RWPE2 (cell line): Measurements from ENCODE around the gene THSD7B.

Experiments
- ATAC-seq: fragments of 200-7000 bp; cut with Tn5 transposase; 3 replicates; pipeline ENCODE4 v1.9.1; 2021; ENCODE audit warnings: low read depth
- DNase-seq: peaks from one replicate; pipeline ENCODE4 v3.0.0-alpha.2; 2020; ENCODE audit warnings: low spot score
- H3K27ac ChIP-seq: fragments of 450-650 bp; 2 replicates; pipeline ENCODE4 v1.5.1; 2017; ENCODE audit warnings: mild to moderate bottlenecking; ENCODE audit not compliant: poor library complexity, severe bottlenecking
- H3K27me3 ChIP-seq: fragments of 250-450 bp; sonication (Bioruptor Pico); 2 replicates; pipeline ENCODE4 v1.5.1; 2021; ENCODE audit warnings: mild to moderate bottlenecking, moderate library complexity; ENCODE audit not compliant: insufficient read depth, poor library complexity, severe bottlenecking
- H3K36me3 ChIP-seq: fragments of 250-450 bp; sonication (Bioruptor Pico); 2 replicates; pipeline ENCODE4 v1.5.1; 2020; ENCODE audit warnings: low read depth, mild to moderate bottlenecking, moderate library complexity
- H3K4me1 ChIP-seq: fragments of 250-450 bp; sonication (Bioruptor Pico); 2 replicates; pipeline ENCODE4 v1.5.1; 2021; ENCODE audit warnings: mild to moderate bottlenecking, moderate library complexity; ENCODE audit not compliant: insufficient read depth, poor library complexity, severe bottlenecking
- H3K4me3 ChIP-seq: fragments of 250-450 bp; sonication (Bioruptor Pico); 2 replicates; pipeline ENCODE4 v1.5.1; 2021; ENCODE audit warnings: mild to moderate bottlenecking, moderate library complexity; ENCODE audit not compliant: severe bottlenecking
- H3K9me3 ChIP-seq: fragments of 250-450 bp; sonication (Bioruptor Pico); 2 replicates; pipeline ENCODE4 v1.5.1; 2021; ENCODE audit warnings: mild to moderate bottlenecking, moderate library complexity; ENCODE audit not compliant: severe bottlenecking
- CTCF ChIP-seq: fragments of 450-650 bp; IDR thresholded peaks from one replicate; pipeline ENCODE4 v1.5.1; 2017; ENCODE audit warnings: mild to moderate bottlenecking, moderate library complexity; ENCODE audit not compliant: poor library complexity, severe bottlenecking

THSD7B gene

GRCh38 chr2:137522620-137523011 lies 757.3 kb downstream of the THSD7B start:
- DNase-seq, result no peak
- no peak for TF ChIP-seq CTCF
- no peak for ATAC-seq
- Histone ChIP-seq H3K4me1 (no peaks in the 10 kb centered on the region), H3K4me3 (no peak overlapping the region), H3K9me3 (no peaks in the 10 kb centered on the region), H3K27ac (no peak overlapping the region), H3K27me3 (no peaks in the 10 kb centered on the region), H3K36me3 (no peaks in the 10 kb centered on the region)

GRCh38 chr2:137523931-137524330 lies 758.6 kb downstream of the THSD7B start:
- ATAC-seq, result no peak
- H3K9me3 ChIP-seq, result no peaks in the 10 kb centered on the region

GRCh38 chr2:137525132-137525531 lies 759.8 kb downstream of the THSD7B start:
- H3K4me3 ChIP-seq, result no peak overlapping the region
- no peak for TF ChIP-seq CTCF
- H3K27ac ChIP-seq, result no peak overlapping the region
- no peaks in the 10 kb centered on the region for H3K27me3 ChIP-seq
- no peak for ATAC-seq
- no peaks in the 10 kb centered on the region for H3K9me3 ChIP-seq
- no peaks in the 10 kb centered on the region for H3K36me3 ChIP-seq
- DNase-seq, result no peak
- no peaks in the 10 kb centered on the region for H3K4me1 ChIP-seq

More at GRCh38 chr2:137523931-137524330, 758.6 kb downstream of the THSD7B start:
- Histone ChIP-seq H3K4me3 (no peak overlapping the region), H3K27ac (no peak overlapping the region), H3K36me3 (no peaks in the 10 kb centered on the region), H3K4me1 (no peaks in the 10 kb centered on the region), H3K27me3 (no peaks in the 10 kb centered on the region)
- no peak for DNase-seq
- TF ChIP-seq CTCF, result no peak

- TF ChIP-seq CTCF, result no peak
- Histone ChIP-seq H3K27ac (no peak overlapping the region), H3K36me3 (no peaks in the 10 kb centered on the region), H3K4me1 (no peaks in the 10 kb centered on the region), H3K4me3 (no peak overlapping the region), H3K27me3 (no peaks in the 10 kb centered on the region), H3K9me3 (no peaks in the 10 kb centered on the region)
- ATAC-seq (no peak), DNase-seq (no peak)
Observed at GRCh38 chr2:137525641-137526190, 760.4 kb downstream of the THSD7B start.

- Histone ChIP-seq H3K27ac (no peak overlapping the region), H3K27me3 (peaks cover 9% of the 10 kb centered on the region), H3K4me3 (no peak overlapping the region), H3K4me1 (no peaks in the 10 kb centered on the region), H3K36me3 (no peaks in the 10 kb centered on the region), H3K9me3 (no peaks in the 10 kb centered on the region)
- DNase-seq (no peak), ATAC-seq (no peak)
- no peak for TF ChIP-seq CTCF
Observed at GRCh38 chr2:137535897-137536296, 770.6 kb downstream of the THSD7B start.
